G401 (cell line): ENCODE results near the gene TBPL1. TPM values are rescaled to one million over a fixed set of nuclear protein-coding genes. Genes with fewer than 3 reads are reported as not detected.
A peak's percentile ranks its signal among the peaks of the same experiment; 100 is the strongest.

Experiments
- DNase-seq: peaks from one replicate; pipeline ENCODE4 v3.0.0-alpha.2; 2015; ENCODE audit warnings: low spot score
- in situ Hi-C: cut with HindIII; loops from 2 replicates; pipeline ENCODE4 v1.10.0; 2016; ENCODE audit warnings: low sequenced_read_pairs, mixed read lengths
- total RNA-seq: library from RNA; depleted of rRNA; stranded (reverse); fragments of >200 nt; shearing (Covaris generic); gene quantifications from 2 replicates; pipeline ENCODE4 v1.2.3, GENCODE V29; 2014

The TBPL1 gene
- total RNA-seq, 1 experiment from 2014 or later: 22.2 TPM

DNA sequence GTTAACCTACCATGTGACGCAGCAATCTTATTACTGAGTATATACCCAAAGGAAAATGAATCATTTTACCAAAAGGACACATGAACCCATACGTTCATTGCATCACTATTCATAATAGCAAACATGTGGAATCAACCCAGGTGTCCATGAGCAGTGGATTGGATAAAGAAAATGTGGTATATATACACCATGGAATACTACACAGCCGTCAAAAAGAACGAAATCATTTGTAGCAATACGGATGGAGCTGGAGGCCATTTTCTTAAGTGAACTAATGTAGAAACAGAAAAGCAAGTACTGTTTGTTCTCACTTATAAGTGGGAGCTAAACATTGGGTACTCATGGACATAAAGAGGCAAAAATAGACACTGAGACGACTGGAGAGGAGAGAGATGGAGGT, 44.2 kb downstream of the TBPL1 start:
- no peak for DNase-seq
- in situ Hi-C loops: no loop called here

GRCh38 chr6:133999305-133999704, 46.3 kb downstream of the TBPL1 start:
- no peak for DNase-seq
- in situ Hi-C loops: no loop called here

DNA sequence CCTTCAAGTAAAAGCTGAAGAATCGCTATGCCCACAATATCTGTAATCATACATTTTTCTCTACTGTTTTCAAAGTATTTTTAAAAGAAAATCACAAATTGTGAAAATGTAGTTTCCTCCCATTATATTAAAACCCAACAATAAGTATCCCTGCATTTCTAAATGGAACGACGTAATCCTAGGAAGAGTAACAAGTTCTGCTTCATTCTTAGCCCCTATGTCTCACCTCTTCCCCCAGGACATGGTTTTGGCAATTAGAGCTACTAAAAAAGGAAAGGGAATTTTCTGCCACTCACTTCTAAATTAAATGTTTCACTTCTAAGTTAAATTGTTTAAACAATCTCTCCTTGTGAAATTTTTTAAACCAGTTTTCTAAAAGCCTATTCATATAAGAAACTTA, 47.4 kb downstream of the TBPL1 start:
- in situ Hi-C loops: no loop called here
- DNase-seq: no peak

DNA sequence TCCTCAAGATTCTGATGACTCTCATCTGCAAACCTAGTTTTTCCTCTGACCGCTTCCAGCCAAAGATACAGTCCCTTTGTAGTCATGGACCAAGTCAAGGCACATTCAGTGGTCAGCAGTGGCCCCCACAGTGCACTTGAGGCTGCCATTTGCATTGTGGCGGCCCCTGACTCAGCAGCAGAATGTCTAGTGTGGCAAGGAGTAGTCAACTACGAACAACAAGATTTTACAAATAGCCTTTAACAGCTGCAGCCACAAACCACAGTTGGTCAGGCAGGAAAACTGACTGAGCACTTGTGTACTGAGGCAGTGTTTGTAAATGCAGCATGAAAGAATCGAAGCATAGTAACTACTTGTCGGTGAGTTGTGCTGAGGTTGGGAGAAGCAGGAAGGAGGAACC, 49.8 kb downstream of the TBPL1 start:
- DNase-seq: no peak
- in situ Hi-C loops: no loop called here

GRCh38 chr6:134003542-134003951, 50.5 kb downstream of the TBPL1 start:
- no peak for DNase-seq
- in situ Hi-C loops: no loop called here

- peak; percentile 43 for DNase-seq
- in situ Hi-C loops: no loop called here
Observed at GRCh38 chr6:134004714-134005113, 51.7 kb downstream of the TBPL1 start.

- in situ Hi-C loops: no loop called here
- no peak for DNase-seq
Observed at GRCh38 chr6:134005800-134006199, 52.8 kb downstream of the TBPL1 start.

- in situ Hi-C loops: no loop called here
- DNase-seq: peak; percentile 67
Observed at GRCh38 chr6:134007077-134007476, 54.1 kb downstream of the TBPL1 start.

DNA sequence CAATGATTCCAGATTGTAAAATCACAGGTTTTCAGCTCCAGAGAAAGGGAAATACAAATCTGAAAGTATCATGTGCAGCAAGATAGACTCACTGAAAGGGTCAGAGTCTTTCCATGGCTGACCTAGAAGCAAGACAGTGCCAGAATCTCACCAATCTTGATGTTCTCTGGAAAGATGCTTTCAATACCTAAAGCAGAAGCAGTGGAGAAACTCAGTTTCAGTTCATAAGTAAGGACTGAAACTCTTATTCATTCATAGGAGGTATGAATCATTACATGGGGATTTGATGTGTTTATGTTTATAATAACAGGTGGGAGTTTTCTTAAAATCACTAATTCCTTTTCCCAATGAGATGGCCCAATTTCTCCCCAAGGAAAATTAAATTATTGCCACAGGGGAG, 56.9 kb downstream of the TBPL1 start:
- no peak for DNase-seq
- in situ Hi-C loops: no loop called here

- DNase-seq: no peak
- in situ Hi-C loops: no loop called here
Observed at GRCh38 chr6:134010400-134010799, 57.4 kb downstream of the TBPL1 start.

DNA sequence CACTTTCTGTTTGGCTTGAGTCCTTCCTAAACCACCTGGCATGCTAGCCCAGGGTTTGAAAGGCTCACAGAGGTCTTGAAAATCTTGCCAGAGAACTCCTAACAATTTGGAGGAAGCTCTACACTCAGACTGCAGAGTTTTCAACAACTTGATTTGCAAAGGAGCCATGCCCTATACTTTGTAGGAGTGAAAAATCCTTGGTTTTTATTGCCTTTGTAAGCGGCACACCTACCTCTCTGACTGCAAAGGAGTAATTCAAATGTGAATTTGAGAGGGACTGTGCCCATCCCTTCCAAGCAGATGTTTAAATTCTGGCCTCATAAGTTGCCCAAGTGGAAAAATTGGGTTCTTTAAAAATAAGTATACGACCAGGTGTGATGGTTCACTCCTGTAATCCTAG, 58.0 kb downstream of the TBPL1 start:
- DNase-seq: peak; percentile 53
- in situ Hi-C loops: no loop called here

GRCh38 chr6:134014588-134015137, 61.6 kb downstream of the TBPL1 start:
- no peak for DNase-seq
- in situ Hi-C loops: no loop called here

- in situ Hi-C loops: no loop called here
- DNase-seq: no peak
Observed at GRCh38 chr6:134015719-134016557, 62.9 kb downstream of the TBPL1 start.

DNA sequence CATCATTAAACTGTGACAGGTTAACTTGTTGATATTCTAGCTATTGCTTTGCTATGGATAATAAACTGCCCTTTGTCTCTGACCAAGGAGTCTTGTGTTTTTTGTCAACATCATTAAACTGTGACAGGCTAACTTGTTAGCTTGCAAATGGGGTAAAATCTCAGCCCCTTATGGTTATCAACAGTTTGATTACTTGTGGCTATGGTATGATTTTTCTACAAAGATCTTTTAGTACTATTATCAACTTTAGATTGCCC, 63.5 kb downstream of the TBPL1 start:
- in situ Hi-C loops: no loop called here
- no peak for DNase-seq

DNA sequence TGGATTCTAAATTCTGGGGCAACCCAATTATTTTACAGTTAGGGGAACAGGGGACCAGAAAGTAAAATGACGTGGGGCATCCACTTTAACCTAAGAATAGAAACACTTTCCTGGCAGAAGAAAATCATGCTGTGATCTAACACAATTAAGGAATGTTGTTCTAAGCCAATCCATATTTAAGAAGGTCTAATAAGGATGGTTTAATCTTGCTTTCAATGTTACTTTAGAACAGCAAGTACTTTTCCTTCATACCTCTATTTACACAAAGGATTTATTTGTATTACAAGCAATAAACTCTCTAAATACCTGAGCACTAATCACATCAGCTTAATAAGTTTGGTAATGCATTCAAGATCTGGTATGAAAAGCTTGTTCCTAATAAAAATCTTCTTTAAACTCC, 67.0 kb downstream of the TBPL1 start:
- in situ Hi-C loops: no loop called here
- DNase-seq: peak; percentile 54

- DNase-seq: peak; percentile 84
- in situ Hi-C loops: no loop called here
Observed at GRCh38 chr6:134020543-134020942, 67.5 kb downstream of the TBPL1 start.

DNA sequence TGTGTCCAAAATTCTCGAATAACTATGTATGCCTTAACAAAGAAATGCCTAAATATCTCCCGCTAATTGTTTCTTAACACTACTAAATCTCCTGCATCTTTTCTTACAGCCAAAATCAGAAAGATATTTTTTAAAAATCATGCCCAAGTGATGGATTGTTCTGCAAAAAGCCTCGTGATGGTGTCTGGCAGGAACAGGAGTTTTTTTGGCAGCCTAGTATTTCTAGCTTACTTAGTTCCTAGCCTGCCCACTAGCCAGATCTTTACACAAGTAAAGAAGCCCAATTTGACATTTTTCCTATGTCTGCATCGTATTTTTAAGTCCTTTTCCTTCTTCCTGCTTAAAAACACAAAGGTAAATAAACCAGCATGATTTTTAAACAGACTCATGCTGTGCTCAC, 67.9 kb downstream of the TBPL1 start:
- DNase-seq: peak; percentile 51
- in situ Hi-C loops: no loop called here

DNA sequence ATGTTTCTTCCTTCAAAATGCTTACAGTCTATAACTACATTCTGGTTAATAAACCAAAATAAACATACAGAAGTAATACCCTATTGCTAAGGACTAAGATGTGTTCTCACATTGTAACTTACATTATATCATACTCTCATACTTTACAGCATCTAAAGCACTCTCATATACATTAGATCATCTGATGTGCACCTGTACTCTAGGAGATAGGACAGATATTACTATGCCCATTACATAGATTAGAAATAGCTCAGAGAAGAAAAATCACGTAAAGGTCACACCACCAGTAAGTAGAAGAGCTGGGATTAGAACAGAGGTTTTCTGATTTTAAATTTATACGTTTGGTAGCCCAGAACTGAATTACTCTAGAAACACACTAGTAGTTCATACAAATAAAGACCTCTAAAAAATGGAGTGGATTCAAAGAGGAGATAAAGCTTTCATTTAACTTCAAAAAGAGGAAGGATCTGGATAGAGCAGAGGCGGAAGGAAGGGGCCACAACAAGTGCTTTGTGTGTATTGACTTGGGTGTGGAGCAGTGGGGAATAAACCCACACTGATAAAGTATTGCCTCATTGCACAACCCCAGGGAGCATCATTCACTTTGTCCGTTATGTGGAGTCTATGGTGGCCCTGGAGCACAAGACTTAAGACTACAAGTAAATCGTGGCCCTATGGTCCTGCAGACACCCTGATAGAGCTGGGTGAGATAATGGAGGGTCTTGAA, 68.5 kb downstream of the TBPL1 start:
- in situ Hi-C loops: no loop called here

DNA sequence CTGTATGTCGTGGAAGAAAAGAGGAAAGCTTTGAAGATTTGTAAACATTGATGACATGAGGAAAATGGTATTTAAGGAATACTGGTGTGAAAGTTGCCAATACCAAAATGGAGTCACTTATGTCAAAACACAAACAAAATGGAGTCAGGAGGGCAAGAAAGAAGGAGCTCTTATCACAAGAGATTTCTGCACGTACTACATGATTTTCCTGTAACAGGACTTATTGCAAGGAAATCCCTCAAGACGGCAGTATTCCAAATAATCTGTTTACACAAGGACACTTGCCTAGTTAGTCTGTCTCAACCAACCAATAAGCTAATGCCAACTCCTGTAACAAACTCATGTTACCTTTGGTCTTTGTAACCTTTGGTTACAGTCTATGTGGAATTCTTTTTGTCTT, 69.6 kb downstream of the TBPL1 start:
- in situ Hi-C loops: no loop called here
- DNase-seq: no peak

More for the DNA sequence above, 68.5 kb downstream of the TBPL1 start:
- DNase-seq: no peak

DNA sequence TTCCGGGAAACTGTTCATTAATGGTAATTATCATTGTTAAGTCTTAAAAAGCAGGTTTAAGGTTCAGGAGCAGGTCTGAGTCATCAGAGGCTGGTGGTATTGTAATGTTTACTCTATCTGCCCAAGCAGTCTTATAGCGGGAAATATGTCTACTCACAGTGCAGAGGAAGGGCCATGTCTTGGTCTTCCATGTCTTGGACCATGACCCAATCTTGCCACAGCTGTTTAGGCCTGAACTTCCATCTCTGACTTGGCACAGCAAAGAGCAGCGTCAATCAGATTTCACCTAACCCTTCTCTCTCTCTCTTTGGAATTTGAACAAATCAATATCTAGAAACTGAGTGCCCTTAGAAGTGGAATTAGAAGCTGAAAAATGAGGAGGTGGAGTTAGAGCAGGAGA, 73.6 kb downstream of the TBPL1 start:
- in situ Hi-C loops: no loop called here
- DNase-seq: no peak

DNA sequence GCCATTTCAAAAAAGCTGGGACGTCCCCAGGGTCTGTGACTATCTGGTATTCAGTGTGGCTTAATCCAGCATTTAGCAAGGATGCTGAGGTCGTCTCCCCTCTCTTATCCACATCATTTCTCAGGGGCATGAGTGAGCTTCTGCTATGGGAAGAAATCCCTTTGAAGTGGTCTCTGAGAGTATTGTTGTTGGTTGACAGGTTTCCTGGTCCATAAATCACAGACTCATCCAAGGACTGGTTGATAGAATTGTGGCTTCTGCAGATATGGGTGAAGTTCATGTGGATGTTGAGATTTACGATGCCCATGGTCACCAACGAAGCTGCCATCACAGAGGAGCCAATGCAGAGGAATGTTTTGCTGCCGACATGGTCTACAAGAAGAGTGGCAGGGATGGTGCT, 75.4 kb downstream of the TBPL1 start:
- DNase-seq: no peak
- in situ Hi-C loops: no loop called here
